GM19240 (cell line): ENCODE data around the gene HOXB7.

ENCODE experiments used
- DNase-seq: peaks from one replicate; pipeline ENCODE4 v3.0.0; 2011; ENCODE audit warnings: low spot score; ENCODE audit not compliant: insufficient read length

Gene HOXB7

DNA sequence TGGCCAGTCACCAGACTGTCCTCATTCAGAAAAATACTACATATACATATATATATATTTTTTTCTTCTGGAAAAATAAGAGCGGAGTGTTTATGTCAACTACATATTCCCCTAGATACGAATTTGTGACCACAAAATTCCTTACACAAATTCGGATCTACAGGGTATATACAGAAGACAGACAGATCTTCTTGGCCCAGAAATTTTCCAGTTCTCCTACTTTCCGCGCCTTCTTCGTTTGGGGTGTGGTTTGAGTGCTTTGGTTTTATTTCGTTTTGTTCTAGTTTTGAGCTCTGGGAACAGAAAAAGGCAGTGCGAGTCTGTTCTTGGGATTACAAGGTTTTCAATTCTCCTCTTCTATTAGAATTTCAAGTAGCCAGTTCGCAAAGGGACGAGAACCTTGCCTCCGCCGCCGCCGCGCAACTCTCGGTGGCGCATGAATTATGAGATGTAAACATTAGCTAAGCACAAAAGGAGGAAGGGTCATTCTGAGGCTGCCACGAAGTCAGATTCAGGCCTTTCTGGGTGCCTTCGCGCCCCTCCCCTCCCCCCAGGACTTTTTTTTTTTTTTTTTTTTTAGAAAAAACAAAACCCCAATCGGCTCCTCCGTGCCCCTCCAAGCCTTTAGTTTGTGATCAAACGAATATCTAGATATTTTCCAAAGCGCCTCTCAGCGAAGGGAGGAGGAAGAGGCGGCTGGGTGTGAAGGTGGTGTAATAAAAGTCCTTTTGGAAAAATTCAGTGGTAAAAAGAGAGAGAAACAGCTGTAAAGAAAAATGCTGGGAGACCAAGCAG, 30.9 kb downstream of the HOXB7 start:
- no peak for DNase-seq

DNA sequence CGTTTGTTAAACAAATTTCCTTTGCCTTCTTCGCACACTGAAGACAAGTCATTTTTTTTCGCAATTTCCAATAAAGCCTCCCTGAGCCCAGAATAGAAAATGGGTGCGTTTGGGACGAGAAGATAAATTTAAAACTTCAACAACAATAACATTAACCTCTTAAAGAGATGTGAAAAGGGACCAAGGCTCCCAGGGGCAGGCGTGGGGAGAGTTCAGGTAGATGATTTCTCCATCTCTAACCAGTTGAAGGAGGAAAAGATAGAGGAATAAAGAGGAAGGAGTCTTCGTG, 31.4 kb downstream of the HOXB7 start:
- DNase-seq = no peak

DNA sequence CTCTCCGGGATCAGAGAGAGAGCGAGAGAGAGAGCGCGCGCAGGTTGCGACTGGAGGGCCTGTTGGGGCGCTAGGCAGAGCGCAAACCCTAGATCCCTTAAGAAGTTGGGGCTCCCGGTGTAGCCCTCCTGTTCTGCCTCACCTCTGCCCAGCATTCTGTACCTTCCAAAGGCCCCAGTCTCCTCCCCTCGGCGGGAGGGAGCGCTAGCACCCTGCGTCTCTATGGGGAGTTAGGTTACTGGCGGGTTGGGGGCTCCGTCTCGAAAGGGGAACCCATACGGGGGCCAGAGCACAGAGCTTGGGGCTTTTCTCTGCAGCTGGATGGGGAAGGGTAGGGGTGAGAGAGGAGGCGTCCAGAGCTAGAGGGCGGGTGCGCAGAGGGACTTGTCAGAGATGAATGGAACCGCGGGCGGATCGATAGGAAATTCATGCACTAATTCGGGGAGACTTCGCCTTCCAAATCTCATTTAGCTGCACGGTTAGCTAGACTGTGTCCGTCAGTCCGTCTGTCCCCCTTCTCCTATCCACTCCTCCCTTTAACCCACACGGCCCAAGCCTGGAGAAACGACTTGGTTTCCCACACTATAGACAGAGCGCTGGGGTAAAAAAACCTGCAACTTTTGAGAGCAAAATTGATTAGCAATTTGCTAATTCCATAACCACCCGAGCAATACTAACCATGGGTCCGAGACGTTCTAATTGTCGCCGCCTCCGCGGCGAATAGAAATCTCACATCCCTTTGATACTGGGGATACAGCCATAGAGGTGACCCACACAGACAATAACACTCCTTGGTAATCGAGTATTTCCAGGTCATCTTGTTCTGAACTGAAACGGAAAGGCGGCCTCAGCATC, 32.0 kb downstream of the HOXB7 start:
- DNase-seq = no peak

DNA sequence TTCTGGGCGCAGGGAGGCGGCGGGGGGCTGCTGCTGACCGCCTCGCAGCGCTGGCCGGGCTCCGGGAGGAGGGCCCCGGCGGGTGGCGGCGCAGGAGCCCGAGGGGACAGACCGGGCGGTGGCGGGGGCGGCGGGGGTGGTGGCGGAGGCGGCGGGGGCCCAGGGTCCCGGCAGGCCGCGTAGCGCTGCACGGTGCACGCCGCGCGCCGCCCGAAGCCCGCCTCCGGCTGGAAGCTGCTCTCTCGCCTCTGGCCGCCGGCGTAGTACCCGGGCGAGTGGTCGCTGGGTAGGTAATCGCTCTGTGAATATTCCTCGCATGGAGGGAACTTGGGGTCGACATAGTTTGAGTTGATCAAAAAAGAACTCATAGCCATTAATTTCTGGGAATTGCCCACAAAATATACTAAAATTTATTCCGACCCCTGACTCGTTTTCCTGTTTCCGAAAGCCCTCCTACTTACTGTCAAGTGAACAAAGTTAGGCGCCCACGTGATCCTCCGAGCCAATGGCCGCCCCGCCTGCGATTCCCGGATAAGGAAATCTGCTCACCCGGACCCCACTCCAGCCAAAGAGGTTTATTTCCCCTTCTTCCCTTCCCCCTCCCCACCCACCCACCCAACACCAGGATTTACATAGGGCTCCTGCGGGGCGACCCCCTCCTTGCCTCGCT, 32.7 kb downstream of the HOXB7 start, which contains the start of gene HOXB4:
Gene HOXB4 (minus strand): TSS at position 405 of the 670 bp plus-strand sequence. CDS start 31 bp downstream, at position 374.
- peak; percentile 78 for DNase-seq

GRCh38 chr17:48577330-48577945, 33.4 kb downstream of the HOXB7 start:
- DNase-seq = no peak

GRCh38 chr17:48576479-48577309, 34.1 kb downstream of the HOXB7 start:
- no peak for DNase-seq

DNA sequence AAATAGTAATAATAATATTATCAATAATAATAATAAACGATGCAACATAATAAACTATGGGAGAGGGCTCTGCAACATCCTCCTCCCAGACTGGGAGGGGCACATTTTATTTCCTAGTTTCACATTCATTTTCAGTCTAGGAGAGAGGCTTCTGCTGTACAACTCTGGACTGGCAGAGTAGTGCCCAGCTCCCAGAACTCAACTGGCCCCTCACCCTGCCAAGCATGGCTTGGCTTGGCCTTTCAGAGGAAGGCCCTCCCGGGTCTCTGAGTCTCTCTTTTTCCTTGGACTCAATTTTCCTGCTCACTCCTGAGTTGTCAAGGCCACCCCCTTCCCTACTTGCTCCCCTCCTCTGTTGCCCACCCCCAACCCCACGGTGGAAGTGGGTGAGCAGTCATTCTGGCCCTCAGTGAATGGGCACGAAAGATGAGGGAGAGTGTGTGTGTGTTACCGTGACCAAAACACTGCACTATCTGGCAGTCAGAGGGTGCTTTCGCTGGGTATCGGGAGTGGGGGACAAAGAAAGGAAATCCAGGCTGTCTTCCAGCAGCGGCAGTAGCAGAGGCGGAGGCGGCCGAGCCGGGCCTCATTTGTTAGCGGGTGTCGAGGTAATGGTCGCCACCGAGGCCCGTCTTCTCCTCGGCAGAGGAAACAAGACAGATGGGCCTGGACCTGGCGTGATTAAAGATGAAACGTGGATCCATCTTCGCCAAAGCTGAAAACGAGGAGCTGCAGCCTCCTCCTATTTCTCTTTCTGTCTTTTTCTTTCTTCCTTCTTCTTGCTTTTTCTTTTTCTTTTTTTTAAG, 34.9 kb downstream of the HOXB7 start:
- DNase-seq = no peak

DNA sequence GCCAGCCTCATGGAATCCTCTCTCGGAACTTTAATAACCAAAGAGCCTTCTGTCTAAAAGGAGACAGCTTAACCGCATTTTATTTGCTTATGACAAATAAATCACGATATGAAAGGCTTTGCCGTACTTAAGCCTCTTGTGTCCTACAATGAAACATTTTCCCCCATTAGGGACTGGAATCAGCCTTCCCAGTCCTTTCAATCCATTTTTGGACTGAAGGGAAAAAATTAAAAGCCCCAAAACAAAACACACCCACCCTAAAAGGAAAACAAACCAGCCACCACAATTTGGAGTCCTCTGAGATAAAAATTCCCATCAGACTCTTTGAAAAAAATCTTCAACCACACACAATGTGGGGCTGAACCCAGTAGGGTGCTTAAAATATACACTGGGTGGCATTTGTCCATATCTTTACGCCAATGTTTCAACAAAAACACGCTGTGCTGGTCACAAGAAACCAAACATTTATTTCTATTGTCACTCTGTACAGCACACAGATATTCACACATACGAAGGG, 35.7 kb downstream of the HOXB7 start:
- no peak for DNase-seq

- DNase-seq = no peak
Observed at GRCh38 chr17:48574505-48575065, 36.2 kb downstream of the HOXB7 start.

GRCh38 chr17:48571826-48572417, 38.9 kb downstream of the HOXB7 start:
- DNase-seq = no peak

DNA sequence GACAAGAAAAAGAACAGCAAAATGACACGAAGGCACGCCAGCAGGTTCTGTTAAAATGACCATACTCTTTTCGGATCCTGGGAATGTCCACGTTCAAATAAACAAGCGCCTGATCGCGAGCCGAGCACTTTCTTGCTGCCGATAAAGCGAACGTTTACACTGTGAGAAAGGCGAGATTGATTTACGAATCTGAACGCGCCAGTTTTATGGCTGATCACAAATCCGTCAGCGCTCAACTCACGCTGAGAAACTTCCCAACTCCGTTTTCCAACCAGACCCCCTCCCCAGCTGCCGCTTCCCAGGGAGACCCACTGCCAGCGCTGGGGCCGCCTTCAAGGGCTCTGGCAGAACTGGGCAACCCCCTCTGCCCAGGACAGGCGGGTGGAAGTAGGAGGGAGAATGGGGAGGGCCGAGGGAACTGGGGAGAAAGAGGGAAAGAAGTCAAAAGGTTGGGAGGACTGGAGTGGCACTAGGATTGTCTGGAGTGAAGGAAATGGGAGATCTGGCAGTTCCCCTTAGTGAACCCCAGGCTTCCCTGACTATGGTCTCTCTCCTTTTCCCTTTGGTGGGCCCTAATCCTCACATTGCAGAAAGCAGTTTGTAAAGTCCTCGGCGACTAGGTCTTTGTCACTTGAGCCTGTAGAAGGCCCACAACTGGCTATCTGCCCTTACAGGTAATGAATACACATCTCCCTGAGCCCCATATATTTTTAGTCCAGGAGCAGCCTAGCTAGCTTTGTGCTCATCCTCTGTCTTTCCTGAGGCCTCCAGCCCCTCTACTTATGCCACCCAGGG, 39.6 kb downstream of the HOXB7 start:
- no peak for DNase-seq

DNA sequence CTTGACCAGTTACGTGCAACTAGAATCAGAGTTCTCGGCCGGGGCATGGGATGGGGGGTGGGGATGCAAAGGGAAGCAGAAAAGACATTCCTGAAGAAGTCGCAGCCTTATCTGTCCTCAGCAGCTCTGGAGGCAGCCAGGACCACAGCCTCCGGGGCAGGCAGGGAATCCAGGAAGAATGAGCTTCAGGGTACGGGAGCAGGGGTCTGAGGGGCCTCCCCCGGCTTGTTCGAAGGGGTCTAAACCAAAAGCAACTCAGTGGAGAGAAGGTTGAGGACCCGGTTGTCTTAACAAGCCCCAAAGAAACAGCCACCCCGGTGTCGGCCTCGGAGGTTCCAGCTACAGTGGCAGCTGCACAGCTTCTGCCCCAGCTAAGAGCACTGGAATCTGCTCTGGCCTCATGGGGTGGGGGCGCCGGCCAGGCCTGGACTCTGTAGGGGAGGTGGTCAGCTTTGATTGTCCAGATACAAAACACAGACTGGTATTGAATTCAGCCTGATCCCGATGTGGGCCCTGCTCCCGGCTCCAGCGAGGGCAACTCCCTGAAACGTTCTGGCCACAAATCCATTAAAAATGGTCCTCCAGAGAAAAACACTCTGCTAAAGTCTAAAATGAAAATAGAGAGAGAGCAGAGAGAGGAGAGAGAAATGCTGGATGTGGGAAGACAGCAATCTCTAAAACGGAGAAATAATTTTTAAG, 40.3 kb downstream of the HOXB7 start:
- no peak for DNase-seq

- no peak for DNase-seq
Observed at GRCh38 chr17:48569674-48570324, 41.0 kb downstream of the HOXB7 start.

DNA sequence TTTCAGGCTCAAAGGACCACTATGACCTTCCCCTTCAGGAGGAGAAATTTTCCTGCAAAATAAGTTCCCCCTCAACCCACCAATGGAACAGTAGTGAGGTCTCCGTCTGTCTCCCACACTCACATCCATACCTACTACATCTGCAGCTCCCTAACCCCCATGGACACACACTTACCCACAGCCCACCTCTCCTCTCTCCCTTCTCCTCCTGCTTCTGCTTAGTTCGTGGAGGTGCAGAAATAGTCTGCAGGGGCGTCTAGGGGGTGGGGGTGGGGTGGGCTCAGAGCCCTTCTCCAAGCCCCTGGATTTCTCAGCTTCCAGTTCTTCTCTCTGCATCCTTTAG, 41.6 kb downstream of the HOXB7 start:
- DNase-seq = no peak

GRCh38 chr17:48568499-48569239, 42.1 kb downstream of the HOXB7 start:
- DNase-seq = no peak

DNA sequence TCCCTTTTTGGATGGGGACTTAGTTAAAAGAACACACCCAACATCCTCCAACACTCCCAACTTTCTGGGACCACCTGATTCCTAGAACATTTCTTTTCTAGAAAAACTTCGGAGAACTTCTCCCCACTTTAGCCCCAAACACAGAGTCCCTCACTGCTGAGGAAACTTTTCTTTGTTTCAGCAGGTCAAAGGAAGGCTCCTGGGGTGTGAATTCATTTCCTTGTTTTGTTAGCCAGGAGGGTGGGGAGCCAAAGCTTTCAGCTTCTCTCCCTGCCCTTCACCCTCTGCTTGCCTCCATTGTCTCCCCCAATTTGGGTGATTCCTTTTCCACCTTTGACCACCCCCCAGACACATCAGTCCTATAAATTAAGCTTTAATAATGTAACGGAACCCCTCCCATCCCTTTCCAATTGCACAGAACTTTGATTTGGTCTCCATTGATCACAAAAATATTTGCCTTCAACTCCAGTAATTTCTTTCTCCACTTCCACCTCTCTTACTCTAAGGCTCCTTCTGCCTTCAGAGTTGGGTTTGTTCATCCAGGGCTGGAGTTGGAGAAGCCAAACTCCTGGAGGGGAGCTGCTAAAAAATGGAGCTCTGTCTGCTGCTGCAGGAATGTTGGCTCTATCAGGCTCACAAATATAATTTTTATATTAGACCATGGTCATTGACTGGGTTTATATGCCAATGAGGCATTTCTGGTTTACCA, 43.0 kb downstream of the HOXB7 start:
- no peak for DNase-seq
